Astrocyte (in vitro differentiated cells and primary cell): ENCODE results near the gene HIVEP2.

ENCODE experiments used
- EZH2 ChIP-seq: IDR thresholded peaks from 2 replicates; pipeline ENCODE4 v1.6.1; 2012; ENCODE audit warnings: mild to moderate bottlenecking, low read length, inconsistent platforms; ENCODE audit not compliant: insufficient read depth
- TF ChIP-seq, protein P1 (sequence below): IDR thresholded peaks from 2 replicates; pipeline ENCODE4 v1.5.1; 2011; ENCODE audit warnings: low read depth, mild to moderate bottlenecking, inconsistent platforms, low read length, moderate library complexity; ENCODE audit not compliant: insufficient read depth

DNA sequence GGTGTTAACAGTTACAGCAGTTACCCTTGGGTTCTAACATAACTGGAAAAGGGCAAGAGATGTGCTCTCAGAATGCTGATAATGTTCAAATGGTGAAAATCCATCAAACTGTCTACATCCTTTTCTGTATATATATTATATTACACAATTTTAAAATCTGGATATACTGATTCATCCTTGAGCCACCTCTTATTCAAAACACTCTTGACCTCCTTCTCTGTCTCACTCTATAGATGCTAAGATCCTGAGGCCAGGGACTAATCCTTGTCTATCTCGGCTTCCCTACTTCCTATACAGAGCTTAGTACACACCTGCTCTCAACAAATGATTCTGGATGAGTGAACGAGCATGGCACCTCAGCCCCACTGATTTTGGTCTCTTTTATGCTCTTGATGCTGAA is 47.3 kb downstream of the HIVEP2 start:
- TF ChIP-seq, protein P1, sequence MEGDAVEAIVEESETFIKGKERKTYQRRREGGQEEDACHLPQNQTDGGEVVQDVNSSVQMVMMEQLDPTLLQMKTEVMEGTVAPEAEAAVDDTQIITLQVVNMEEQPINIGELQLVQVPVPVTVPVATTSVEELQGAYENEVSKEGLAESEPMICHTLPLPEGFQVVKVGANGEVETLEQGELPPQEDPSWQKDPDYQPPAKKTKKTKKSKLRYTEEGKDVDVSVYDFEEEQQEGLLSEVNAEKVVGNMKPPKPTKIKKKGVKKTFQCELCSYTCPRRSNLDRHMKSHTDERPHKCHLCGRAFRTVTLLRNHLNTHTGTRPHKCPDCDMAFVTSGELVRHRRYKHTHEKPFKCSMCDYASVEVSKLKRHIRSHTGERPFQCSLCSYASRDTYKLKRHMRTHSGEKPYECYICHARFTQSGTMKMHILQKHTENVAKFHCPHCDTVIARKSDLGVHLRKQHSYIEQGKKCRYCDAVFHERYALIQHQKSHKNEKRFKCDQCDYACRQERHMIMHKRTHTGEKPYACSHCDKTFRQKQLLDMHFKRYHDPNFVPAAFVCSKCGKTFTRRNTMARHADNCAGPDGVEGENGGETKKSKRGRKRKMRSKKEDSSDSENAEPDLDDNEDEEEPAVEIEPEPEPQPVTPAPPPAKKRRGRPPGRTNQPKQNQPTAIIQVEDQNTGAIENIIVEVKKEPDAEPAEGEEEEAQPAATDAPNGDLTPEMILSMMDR, result no peak
- no peak for TF ChIP-seq EZH2
